Stimulated activated CD4-positive, alpha-beta T cell treated with anti-CD3 and anti-CD28 coated beads, Interleukin-1b, Interleukin-23, amount 100 ng/mL, for 24 hours (primary cell): ENCODE results near the gene THSD1.
"Not testable (repeated sequence)": the region's sequence is repeated elsewhere in the genome, so short reads cannot be mapped to it uniquely, and the experiment has no call there.

ENCODE experiments used
- DNase-seq, 4 experiments: peaks; one replicate each; pipeline ENCODE4 v3.0.0-alpha.2; 2020; ENCODE audit warnings: low read depth in 4 of 4, low spot score in 1 of 4

The THSD1 gene

DNA sequence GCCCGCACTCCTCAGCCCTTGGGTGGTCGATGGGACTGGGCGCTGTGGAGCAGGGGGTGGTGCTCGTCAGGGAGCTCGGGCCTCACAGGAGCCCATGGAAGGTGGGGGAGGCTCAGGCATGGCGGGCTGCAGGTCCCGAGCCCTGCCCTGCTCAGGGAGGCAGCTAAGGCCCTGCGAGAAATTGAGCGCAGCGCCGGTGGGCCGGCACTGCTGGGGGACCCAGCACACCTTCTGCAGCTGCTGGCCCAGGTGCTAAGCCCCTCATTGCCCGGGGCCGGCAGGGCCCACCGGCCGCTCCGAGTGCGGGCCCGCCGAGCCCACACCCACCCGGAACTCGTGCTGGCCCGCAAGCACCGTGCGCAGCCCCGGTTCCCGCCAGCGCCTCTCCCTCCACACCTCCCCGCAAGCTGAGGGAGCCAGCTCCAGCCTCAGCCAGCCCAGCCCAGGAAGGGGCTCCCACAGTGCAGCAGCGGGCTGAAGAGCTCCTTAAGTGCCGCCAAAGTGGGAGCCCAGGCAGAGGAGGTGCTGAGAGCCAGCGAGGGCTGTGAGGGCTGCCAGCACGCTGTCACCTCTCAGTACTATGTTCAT, 2.2 kb upstream of the THSD1 start:
- not testable (repeated sequence) for DNase-seq

DNA sequence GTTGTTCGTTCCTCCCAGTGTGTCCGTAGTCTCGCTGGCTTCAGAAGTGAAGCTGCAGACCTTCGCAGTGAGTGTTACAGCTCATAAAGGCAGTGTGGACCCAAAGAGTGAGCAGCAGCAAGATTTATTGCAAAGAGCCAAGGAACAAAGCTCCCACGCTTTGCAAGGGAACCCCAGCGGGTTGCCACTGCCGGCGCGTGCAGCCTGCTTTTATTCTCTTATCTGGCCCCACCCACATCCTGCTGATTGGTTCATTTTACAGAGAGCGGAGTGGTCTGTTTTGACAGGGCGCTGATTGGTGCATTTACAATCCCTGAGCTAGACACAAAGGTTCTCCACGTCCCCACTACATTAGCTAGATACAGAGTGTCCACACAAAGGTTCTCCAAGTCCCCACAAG, 1.5 kb upstream of the THSD1 start:
- not testable (repeated sequence) for DNase-seq

DNA sequence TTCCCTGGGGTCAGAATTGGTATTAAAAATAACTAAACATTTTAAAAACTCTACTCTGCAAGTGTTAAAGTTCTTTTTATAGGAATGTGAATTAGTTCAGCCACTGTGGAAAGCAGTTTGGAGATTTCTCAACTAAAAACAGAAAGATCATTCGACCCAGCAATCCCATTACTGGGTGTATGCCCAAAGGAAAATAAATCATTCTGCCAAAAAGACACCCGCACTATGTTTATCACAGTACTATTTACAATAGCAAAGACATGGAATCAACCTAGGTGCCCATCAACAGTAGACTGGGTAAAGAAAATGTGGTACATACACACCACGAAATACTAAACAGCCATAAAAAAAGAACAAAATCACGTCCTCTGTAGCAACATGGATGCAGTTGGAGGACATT, 657 bp upstream of the THSD1 start:
- no peak for DNase-seq

DNA sequence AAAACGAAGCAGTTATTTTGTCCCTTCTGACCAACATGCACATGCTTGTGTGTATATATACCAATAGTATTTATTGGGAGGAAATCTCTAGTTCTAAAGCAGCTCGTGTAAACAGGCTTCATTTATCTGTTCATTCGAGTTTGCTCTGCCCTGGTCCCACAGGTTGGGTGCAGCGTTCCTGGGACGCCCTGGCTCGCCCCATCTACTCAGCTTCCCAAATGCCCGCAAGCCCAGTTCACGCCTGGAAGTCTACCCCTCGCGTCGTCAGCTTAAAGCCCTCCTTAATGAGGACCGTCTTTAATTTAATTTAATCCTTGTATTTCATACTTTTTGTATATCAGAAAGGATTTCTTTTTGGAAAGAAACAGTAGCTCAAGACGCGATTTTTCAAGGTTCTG, 604 bp downstream of the THSD1 start:
- no peak for DNase-seq

DNA sequence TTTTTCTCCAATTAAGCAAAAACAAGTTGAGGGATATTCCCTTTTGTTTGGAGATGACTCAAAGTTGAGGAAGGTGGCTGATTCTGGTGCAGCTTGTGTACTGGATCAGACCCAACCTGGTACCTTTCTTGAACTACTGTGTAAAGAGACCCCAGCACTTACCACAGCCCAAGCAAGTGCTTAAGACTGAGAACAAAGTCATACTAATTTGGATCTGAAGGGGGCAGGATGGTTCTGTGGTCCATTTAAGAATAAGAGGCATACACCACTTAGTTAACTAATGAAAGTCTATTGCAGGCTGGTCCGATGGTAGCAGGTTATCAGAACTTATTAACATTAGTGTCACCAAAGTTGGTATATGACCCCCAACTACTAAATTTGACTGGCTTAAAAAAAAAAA, 6.3 kb downstream of the THSD1 start:
- DNase-seq, result no peak

DNA sequence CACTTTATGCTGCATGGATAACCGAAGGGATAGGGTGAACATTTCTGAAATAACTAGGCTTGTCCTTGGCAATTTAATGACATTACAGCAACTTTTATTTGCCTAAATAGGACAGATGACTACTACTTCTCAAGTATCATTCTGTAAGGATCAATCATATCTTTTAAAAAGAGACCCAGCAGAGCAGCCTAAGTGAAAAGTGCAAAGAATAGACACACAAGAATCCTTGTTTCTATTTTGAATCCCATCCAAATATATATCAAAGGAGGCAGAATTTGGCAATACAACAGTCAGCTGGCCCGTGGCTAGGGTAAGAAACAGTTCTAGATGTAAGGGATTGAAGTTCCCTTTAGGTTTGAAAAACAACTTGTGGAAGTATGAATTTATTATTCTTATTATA, 6.9 kb downstream of the THSD1 start:
- DNase-seq, result no peak

DNA sequence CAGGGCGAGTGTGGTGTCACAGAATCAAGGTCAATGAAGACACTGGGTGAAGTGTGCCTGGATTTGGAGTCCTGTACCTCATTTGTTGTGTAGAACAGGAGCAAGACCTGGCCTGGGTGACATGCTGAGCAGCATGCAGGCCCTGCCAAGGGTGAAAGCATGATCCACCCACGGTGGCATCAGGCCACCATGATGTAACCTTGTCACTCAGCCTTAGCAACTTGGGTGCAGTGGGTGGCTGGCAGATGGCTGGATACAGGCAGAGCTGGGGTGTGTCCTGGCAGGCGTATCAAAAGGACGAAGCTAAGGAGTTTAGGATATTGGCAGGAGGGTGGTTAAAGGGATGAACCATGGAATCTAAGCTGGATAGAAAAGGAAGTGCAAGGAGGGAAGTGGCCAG, 10.3 kb downstream of the THSD1 start:
- no peak for DNase-seq

DNA sequence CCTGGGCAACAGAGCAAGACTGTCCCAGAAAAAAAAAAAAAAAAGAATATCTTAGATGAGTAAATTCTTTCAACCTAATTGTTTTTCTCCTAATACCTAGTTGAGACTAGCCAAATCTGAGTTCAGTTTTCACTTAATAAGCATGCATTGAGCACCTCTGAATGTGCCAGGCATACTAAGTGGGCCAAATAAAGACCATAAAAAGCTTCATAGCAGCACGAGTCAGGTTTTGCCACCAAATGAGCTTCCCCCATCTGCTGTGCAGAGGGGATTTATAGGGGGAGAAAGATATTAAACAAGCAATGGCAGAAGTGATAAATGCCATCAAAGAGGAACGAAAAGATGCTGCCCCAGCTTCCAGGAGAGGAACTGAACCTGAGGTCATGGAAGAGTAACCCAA, 11.4 kb downstream of the THSD1 start:
- DNase-seq, result no peak

DNA sequence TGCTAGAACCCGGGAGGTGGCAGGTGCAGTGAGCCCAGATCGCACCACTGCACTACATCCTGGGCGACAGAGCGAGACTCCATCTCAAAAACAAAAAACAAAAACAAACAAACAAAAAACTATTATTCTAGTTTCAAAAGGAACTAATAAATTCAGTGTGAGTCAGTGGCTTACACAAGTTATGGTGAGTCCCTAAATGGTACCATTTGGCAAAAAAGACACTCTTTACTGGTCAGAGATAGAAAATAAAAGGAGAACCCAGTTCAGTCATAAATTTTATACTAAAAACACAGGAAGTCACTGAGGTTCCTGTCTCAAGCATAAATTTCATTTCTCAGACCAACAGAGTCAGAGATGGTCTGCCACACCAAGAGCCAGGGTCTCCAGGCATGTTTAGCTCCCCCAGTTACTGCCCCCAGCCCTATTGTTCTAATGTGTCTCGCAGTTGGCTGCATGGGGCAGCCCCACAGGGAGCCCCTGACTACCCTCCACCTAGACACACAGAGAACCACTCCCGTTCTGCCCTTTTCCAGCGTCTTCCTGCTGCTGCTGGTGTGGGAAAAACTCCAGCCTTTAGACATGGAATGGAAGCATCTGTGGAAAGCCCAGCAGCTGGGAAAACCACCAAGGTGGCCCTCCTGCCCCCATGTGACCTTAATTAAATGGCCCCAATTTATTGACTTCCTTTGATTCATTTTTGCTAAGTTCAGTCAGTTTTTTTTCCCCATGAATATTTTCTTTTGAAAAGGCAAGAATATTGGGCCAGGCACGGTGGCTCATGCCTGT, 12.2 kb downstream of the THSD1 start:
- no peak for DNase-seq

DNA sequence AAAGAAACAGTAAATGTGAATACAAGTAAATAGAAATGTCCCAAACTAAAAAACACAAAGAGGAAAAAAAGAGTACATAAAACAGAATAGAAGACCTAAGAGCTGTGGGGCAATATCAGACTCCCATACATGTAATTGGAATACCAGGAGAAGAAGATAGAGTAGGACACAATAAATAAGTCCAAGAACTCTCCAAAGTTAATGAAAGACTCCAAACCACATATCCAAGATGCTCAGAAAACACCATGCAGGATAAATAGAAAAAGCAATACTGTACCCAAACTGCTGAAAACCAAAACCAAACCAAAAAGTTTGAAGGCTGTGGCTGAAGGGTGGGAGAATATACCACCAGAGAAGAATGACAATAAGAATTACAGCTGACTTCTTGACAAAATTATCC, 18.3 kb downstream of the THSD1 start:
- DNase-seq, result no peak

DNA sequence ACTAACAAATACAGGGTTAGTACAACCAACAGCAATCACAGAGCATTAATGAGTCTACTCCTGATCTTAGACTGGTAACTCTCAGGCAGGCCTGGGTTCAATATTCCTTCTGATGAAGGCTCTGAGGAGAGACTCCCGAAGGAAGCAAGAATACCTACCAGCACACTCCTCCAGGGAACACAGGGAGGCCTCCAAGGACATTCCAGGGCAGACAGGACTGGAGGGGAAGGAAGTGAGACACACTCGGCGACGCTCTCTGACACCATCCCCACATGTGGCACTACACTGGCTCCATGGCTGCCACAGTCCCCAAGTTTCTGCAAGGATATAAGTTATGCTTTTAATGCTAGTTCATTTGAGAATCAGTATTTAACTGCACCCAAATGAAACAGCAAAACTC, 20.1 kb downstream of the THSD1 start:
- no peak for DNase-seq

DNA sequence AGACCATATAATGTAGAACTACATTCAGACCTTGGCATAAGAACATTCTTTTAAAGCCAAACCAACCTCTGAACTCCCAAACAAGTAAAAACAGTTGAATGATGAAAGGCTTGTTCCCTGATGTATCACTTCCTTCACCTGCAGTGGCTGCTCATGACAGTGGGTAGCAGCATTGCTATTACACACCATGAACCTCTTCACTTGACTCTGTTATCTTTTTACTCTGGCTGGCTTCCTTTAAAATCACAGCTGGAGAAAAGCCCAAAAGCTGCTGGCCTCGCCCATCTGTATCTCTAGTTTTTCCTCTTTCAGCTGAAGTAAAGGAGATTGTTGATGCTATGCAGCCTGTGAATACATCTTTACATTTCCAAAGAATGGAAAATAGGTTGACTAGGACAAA, 22.6 kb downstream of the THSD1 start:
- no peak for DNase-seq

DNA sequence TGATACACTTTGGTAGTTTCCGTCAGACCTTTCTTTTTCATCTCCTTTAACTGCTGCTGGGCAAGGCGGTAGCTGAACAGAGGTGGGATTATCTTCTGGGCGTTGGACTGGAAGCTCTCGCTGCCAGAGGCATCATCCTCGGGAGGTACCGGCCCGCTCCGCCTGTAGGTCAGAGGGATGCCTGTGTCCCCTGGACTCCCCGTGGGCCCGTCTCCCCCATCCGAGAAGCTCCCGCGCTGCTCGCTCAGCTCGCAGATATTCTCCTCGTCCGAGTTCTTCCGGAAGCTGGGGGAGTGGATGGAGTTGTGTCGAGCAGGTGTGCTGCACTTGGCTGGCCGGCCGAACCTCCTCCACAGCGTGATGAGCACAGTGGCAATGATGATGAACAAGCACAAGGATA, 27.7 kb downstream of the THSD1 start:
- no peak for DNase-seq

DNA sequence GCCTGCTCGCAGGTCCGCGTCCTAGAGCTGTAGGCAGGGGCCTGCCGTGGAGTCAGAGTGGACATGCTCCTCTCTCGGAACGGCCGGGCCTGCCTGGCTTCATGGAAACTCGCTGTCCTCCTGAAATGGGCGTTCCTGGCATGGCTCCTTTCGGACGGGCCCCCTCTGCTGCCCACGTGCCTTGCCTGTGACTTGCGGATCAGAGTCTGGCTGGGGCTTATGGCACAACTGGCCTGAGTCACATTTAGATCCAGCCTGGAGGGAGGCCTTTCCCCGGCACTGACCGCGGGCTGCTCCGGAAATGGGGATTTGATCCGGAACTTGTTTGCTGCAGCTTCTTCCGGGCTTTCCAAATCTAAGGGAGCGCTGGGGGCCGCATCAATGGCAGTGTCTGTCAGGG, 28.1 kb downstream of the THSD1 start:
- no peak for DNase-seq

DNA sequence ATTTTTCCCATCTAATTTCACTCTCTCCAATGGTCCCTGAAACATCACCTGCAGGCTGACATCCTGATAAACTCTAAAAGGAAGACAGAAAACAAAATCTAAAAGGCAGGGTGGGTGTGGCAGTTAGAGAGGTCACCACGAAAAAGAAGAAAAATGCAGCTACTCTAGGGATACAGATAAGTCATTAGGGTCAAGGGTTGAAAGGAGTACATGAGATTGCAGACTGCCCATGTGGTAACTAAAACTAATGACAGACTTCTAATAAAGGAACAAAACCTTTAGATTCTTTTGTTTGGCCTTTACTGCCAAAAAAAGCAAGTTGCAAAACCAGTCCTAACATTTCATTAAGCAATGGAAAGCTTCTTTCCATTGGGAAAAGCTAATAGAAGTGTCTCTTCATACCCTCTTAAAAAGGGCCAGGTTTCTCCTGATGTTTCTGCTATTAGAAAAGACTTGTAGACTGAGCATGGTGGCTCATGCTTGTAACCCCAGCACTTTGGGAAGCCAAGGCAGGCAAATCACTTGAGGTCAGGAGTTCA, 31.0 kb downstream of the THSD1 start:
- DNase-seq, result no peak

DNA sequence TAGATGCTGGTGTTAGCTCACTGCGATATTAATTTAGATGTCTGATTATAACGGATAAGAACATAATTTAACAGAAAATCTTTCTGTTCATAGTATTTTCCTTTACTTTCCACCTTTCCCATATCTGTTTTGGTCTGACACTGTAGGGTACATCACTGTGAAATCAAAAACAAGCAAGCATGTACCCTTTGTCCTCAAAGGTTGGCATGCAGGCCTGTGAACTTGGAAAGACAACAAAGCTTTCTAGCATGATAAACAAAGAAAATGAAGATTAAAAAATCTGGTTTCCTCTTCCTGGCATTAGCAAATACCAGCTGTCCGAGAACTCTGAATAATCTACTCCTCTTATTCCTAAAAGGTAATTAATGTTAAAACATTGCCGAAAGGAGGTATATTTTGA, 31.6 kb downstream of the THSD1 start:
- DNase-seq, result no peak

DNA sequence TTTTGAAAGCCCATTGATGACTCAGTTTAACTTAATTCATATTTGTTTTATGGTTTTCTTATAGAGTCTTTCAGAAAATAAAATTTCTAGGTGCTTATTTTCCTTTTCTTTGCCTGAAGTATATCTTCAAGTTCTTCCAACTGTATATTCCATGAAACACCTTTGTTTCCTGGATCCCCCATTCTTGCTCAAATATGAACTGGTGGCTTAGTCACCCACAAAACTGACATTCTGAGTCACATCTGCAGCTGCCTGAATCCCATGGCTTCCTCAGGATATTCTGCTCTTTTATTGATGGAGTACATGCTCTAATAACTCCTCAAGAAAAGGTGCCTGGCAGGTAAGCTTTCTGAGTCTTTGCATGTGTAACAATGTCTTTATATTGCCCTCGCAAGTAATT, 32.7 kb downstream of the THSD1 start:
- not testable (repeated sequence) for DNase-seq

DNA sequence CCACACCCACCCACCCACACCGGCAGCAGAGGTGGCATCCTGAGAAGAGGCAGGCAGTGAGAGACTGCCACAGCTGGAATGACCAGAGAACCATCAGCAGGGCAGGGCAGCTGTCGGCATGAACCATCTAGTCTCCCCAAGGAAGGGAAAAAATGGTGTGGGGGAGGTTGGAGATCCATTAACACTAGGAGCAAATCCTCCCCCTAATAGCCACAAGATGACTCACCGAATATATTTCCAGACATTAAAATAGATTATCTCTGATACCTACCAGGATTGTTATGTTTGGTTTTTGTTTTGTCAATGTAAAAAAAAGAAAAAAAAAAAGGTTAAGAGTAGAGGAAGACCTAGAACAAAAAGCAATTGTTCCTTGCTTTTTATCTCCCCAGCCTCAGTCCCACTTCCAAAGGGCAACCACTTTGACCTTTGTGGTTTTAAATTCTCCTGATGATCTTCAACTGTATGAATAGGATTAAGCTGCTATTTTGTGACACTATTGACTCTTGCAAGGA, 34.2 kb downstream of the THSD1 start:
- DNase-seq, result no peak

DNA sequence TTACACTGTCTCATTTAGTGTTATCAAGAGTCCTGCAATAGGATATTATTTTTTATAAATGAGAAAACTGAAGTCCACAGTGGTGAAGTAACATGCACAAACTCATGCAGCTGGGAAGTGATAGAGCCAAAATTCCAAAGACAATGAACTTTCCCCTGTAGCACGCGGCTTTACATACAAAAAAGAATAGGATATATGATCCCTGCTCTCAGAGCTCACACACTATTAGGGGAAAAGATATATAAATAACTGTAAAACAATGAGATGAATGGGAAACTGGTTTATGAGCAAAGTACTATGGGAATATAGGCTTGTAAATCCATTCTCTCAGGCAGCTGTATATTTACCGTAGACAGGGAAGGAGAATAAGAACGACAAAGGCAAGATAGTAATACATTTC, 39.7 kb downstream of the THSD1 start:
- no peak for DNase-seq

DNA sequence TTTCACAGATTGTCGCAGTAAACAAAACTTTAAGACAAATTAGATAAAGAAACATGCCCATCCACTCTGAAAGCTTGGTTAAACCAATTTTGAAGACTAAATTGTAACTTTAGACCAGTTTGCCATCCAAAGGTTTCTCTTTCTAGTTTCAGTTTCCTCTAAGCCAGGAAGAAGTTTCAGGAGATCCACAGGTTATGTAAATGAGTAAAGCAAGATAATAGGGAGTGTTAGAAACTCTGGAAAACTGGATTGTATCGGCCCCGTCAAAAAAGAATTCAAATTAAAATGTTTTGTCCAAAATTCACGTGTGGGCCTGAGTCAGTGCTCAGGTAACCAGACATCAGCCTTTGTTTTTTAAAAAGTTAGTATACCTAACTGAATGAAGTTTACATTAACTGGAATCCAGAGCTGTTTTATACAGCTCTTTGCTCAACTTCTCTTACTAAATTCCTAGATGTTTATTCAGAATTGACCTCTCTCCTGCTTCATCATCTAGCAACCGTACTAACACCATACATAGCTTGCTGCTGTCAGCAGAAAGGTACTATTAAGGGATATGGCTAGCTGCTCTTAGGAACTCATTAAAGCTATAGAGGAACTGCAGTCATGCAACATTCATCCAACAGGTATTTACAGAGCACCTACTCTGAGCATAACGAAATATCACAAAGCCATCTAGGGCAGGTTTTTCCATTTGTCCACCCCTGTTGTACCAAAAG, 43.6 kb downstream of the THSD1 start:
- DNase-seq, result not testable (repeated sequence)

DNA sequence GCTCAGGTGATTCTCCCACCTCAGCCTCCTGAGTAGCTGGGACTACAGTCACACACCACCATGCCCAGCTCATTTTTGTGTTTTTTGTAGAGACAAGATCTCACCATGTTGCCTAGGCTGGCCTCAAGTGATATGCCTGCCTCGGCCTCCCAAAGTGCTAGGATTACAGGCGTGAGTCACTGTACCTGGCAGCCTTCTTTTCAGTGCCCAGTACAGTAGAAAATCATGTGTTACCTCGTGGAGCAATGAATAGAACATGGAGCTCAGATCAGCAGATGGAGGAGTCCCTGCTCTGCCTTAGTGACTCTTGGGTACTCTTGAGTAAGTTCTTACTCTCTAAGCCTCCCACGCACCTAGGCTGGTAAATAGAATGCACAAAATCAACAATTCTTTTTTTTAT, 44.7 kb downstream of the THSD1 start:
- no peak for DNase-seq

DNA sequence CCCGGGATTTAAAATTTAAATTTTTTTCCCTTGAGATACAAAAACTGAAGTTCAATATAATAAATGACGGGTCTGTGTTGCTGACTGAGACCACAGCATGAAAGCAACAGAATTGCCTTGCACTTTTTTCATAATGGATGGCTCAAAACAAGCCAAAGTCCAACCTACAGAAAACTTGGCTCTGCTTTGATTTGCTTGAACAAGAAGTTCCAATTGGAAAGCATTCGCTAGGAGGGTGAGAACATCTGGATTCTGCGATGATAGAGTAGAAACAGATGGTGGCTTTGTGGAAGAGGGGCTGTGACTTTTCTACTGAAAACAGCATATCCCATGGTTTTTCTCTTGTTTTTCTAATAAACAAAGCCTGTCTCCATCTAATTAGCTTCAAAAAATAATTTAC, 46.4 kb downstream of the THSD1 start:
- DNase-seq, result no peak
